B cell (primary cell): ENCODE measurements around the gene CYP2W1. TPM values are rescaled to one million over a fixed set of nuclear protein-coding genes. Genes with fewer than 3 reads are reported as not detected.

ENCODE experiments used
- ATAC-seq: fragments of 200-7000 bp; cut with Tn5 transposase; one replicate; pipeline ENCODE4 v1.10.0; 2021; ENCODE audit warnings: low read depth, mild to moderate bottlenecking, moderate number of reproducible peaks, moderate library complexity
- CTCF ChIA-PET: fragments of 350-600 bp; sonication (Branson Sonifier 250); formaldehyde crosslinking; loops from one replicate; lab custom pipeline; 2021; ENCODE audit warnings: antibody characterized with exemption, inconsistent platforms; lab: Charles Lee
- POLR2A ChIA-PET: fragments of 350-600 bp; sonication (Branson Sonifier 250); formaldehyde crosslinking; loops from one replicate; lab custom pipeline; 2021; ENCODE audit warnings: antibody characterized with exemption; lab: Charles Lee
- DNase-seq: peaks from one replicate; pipeline ENCODE4 v3.0.0; 2013
- H2AFZ ChIP-seq: 2 replicates; pipeline ENCODE4 v1.6.1; 2012; ENCODE audit warnings: mild to moderate bottlenecking, low read depth, low read length; ENCODE audit not compliant: insufficient read depth, poor library complexity, severe bottlenecking
- H3K27ac ChIP-seq, 2 donors: 1 replicate in 1 of 2; 2 replicates in 1 of 2; pipeline ENCODE4 v1.5.1; 2012 to 2013; ENCODE audit warnings: low read length in 2 of 2, mild to moderate bottlenecking in 2 of 2, moderate library complexity in 1 of 2
- H3K27me3 ChIP-seq, 4 experiments: fragments of 200-600 bp in 1 of 4; sonication (generic) in 1 of 4; replicated peaks in 1 of 4; 1 replicate in 2 of 4; 2 replicates in 2 of 4; pipeline versions ENCODE4 v1.6.1 to v1.7.0; 2013 to 2016; ENCODE audit warnings: low read length in 3 of 4, mild to moderate bottlenecking in 2 of 4, mixed read lengths in 1 of 4, moderate library complexity in 1 of 4; ENCODE audit not compliant: insufficient read depth in 4 of 4, control insufficient read depth in 3 of 4; ENCODE audit errors: control extremely low read depth in 1 of 4
- H3K36me3 ChIP-seq, 2 experiments: replicated peaks in 1 of 2; 1 replicate in 1 of 2; 2 replicates in 1 of 2; pipeline versions ENCODE4 v1.6.1 to v1.7.1; 2013; ENCODE audit warnings: low read length in 1 of 2; ENCODE audit not compliant: insufficient read depth in 2 of 2, control insufficient read depth in 1 of 2; ENCODE audit errors: control extremely low read depth in 1 of 2, extremely low read depth in 1 of 2
- H3K4me1 ChIP-seq, 2 donors: fragments of 200-600 bp in 1 of 2; sonication (generic) in 1 of 2; 1 replicate in 1 of 2; 2 replicates in 1 of 2; pipeline versions ENCODE4 v1.5.1 to v1.6.1; 2013 to 2017; ENCODE audit warnings: low read length in 2 of 2; ENCODE audit not compliant: control insufficient read depth in 2 of 2, insufficient read depth in 2 of 2
- H3K4me2 ChIP-seq: replicated peaks from 2 replicates; pipeline ENCODE3; 2012; ENCODE audit warnings: mild to moderate bottlenecking, low read depth, low read length; ENCODE audit not compliant: poor library complexity, severe bottlenecking
- H3K4me3 ChIP-seq, 5 experiments: fragments of 200-600 bp in 1 of 5; sonication (generic) in 1 of 5; 1 replicate in 3 of 5; 2 replicates in 2 of 5; pipeline versions ENCODE4 v1.5.1 to v1.7.0; 2011 to 2016; ENCODE audit warnings: low read length in 4 of 5, mild to moderate bottlenecking in 4 of 5, low read depth in 2 of 5, control low read depth in 1 of 5, moderate library complexity in 1 of 5; ENCODE audit not compliant: insufficient read depth in 1 of 5; ENCODE audit errors: control extremely low read depth in 1 of 5, extremely low read depth in 1 of 5
- H3K79me2 ChIP-seq: fragments of 200-600 bp; sonication (generic); one replicate; pipeline ENCODE4 v1.6.0; 2016; ENCODE audit warnings: low read length; ENCODE audit not compliant: control insufficient read depth, insufficient read depth
- H3K9ac ChIP-seq: fragments of 200-600 bp; sonication (generic); 2 replicates; pipeline ENCODE4 v1.6.1; 2017; ENCODE audit warnings: mild to moderate bottlenecking, low read length, moderate library complexity
- H3K9me3 ChIP-seq, 3 donors: one replicate each; pipeline versions ENCODE4 v1.6.1 to v1.7.1; 2013; ENCODE audit warnings: low read length in 2 of 3; ENCODE audit not compliant: control insufficient read depth in 2 of 3, insufficient read depth in 1 of 3; ENCODE audit errors: control extremely low read depth in 1 of 3
- H4K20me1 ChIP-seq: 2 replicates; pipeline ENCODE4 v1.6.0; 2012; ENCODE audit warnings: mild to moderate bottlenecking, low read length; ENCODE audit not compliant: insufficient read depth, control insufficient read depth, poor library complexity, severe bottlenecking
- H3K27ac Mint-ChIP-seq: one replicate; pipeline ENCODE4 v1.8.0; 2021; ENCODE audit warnings: mixed read lengths
- H3K27me3 Mint-ChIP-seq: one replicate; pipeline ENCODE4 v1.8.0; 2021; ENCODE audit warnings: mixed read lengths
- H3K4me1 Mint-ChIP-seq: one replicate; pipeline ENCODE4 v1.8.0; 2021; ENCODE audit warnings: mixed read lengths
- H3K4me3 Mint-ChIP-seq: one replicate; pipeline ENCODE4 v1.8.0; 2021; ENCODE audit warnings: mixed read lengths
- H3K9me3 Mint-ChIP-seq: one replicate; pipeline ENCODE4 v1.8.0; 2022; ENCODE audit warnings: mixed read lengths; ENCODE audit not compliant: insufficient read depth
- EZH2 ChIP-seq: IDR thresholded peaks from 2 replicates; pipeline ENCODE4 v1.6.1; 2012; ENCODE audit warnings: borderline replicate concordance, low read depth, mild to moderate bottlenecking, moderate library complexity, low read length; ENCODE audit not compliant: insufficient read depth, poor library complexity, severe bottlenecking
- WGBS: methylation state at CpG from one replicate; pipeline ENCODE4 v1.1.5; 2013; ENCODE audit warnings: missing lambda C conversion rate; ENCODE audit not compliant: insufficient coverage; 5-methylcytosine and 5-hydroxymethylcytosine counted together
- intact Hi-C: fragments of 100-400 bp; cut with micrococcal nuclease; formaldehyde crosslinking; loops from one replicate; pipeline ENCODE4 v1.10.0; 2022
- polyA plus RNA-seq: library from polyadenylated mRNA; depleted of rRNA; stranded (reverse); fragments of >200 nt; gene quantifications from 2 replicates; pipeline ENCODE4 v1.2.3, GENCODE V29; 2012
- total RNA-seq, 2 donors: library from RNA; stranded (reverse); fragments of 120-200 nt in 1 of 2; gene quantifications; 1 replicate in 1 of 2; 2 replicates in 1 of 2; pipeline versions ENCODE4 v1.2.3 to v1.2.4, GENCODE V29; 2013 to 2022
- TF ChIP-seq, protein P1 (sequence below): fragments of 200-600 bp; IDR thresholded peaks from one replicate; pipeline ENCODE4 v1.8.0; 2022; ENCODE audit warnings: antibody characterized with exemption, mild to moderate bottlenecking

Gene CYP2W1
- total and polyA plus RNA-seq, 2 donors (not counting 1 experiment from before 2014, with no cell fraction given) = not detected

DNA sequence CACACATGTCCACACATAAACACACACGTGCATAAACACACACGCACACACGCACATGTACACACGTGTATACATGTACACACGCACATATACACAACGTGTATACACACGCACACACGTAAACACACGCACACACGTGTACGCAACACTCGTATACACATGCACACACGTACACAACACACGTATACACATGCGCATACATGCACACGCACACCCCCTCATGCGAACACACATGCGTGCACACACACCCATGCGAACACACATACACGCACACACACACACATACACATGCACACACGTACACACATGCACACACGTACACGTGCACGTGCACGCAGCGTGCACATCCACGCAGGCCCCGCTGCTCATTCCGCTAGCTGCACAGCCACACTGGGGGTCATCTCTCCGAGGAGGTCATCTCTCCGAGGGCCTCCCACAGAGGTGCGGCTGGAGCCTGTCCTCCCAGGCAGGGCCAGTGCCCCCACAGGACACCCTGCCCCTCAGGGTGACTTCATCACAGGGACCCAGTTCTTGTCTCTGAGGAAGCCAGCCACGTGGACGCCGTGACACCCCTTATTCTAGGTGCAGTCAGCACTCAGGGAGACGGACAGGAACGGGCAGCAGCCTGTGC lies 25.9 kb downstream of the CYP2W1 start:
- ATAC-seq = no peak

DNA sequence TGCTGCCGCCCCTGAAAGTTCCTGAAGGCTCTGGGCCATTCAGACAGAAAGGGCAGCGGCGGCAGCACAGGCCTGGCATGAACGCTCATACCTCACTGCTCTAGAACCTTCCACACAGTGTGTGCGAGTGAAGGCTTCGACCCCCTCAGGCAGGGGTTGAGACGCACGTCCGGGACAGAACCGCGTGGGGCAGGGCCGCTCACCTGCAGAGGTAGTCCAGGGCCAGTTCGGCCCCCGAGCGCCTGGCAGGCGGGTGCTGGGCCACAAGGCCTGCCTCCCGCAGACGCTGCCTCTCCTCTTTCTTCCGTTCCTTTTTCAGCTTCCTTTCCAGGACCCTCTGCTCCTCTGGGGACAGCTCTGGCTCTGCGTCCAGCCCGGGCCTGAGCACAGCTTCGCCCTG lies 26.8 kb downstream of the CYP2W1 start:
- peaks cover 11 to 19% of the 10 kb centered on the region in 2 donors for H3K4me1 ChIP-seq
- H3K4me2 ChIP-seq = no peak overlapping the region
- no peaks in the 10 kb centered on the region for H3K27me3 Mint-ChIP-seq
- ChIA-PET POLR2A (no interaction called here), CTCF (interaction anchor here (1.1 kb wide), 1 partner anchor 56 kb away, joined by 3 read pairs; no protein-coding TSS in a partner anchor)
- no peak overlapping the region for H3K27ac ChIP-seq
- peaks cover 0 to 33% of the 10 kb centered on the region in 2 experiments for H3K36me3 ChIP-seq
- 97% methylated on average over 22 of the region's 22 CpGs for WGBS
- DNase-seq = no peak
- no peak overlapping the region for H3K27ac Mint-ChIP-seq
- intact Hi-C loops = no loop called here
- peaks cover 52% of the 10 kb centered on the region for H3K79me2 ChIP-seq
- no peak for ATAC-seq
- no peak overlapping the region for H2AFZ ChIP-seq
- H4K20me1 ChIP-seq = peaks cover 88% of the 10 kb centered on the region
- no peaks in the 10 kb centered on the region for H3K27me3 ChIP-seq
- peaks cover 45% of the 10 kb centered on the region for H3K4me1 Mint-ChIP-seq
- no peak for TF ChIP-seq EZH2
- TF ChIP-seq, protein P1, sequence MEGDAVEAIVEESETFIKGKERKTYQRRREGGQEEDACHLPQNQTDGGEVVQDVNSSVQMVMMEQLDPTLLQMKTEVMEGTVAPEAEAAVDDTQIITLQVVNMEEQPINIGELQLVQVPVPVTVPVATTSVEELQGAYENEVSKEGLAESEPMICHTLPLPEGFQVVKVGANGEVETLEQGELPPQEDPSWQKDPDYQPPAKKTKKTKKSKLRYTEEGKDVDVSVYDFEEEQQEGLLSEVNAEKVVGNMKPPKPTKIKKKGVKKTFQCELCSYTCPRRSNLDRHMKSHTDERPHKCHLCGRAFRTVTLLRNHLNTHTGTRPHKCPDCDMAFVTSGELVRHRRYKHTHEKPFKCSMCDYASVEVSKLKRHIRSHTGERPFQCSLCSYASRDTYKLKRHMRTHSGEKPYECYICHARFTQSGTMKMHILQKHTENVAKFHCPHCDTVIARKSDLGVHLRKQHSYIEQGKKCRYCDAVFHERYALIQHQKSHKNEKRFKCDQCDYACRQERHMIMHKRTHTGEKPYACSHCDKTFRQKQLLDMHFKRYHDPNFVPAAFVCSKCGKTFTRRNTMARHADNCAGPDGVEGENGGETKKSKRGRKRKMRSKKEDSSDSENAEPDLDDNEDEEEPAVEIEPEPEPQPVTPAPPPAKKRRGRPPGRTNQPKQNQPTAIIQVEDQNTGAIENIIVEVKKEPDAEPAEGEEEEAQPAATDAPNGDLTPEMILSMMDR = no peak
- no peak overlapping the region for H3K9ac ChIP-seq
- peaks cover 0 to 5% (median 0%) of the 10 kb centered on the region in 3 donors for H3K9me3 ChIP-seq
- no peak overlapping the region for H3K4me3 ChIP-seq
- no peaks in the 10 kb centered on the region for H3K9me3 Mint-ChIP-seq
- no peak overlapping the region for H3K4me3 Mint-ChIP-seq

More for the DNA sequence above, 25.9 kb downstream of the CYP2W1 start:
- ChIA-PET CTCF (interaction anchor here (1.0 to 1.5 kb wide), 2 partner anchors 16 to 57 kb away, joined by 4 to 6 read pairs; no protein-coding TSS in a partner anchor), POLR2A (no interaction called here)
- no peak for DNase-seq
- no peak for TF ChIP-seq EZH2
- TF ChIP-seq, protein P1 = no peak
- peaks cover 43% of the 10 kb centered on the region for H3K79me2 ChIP-seq
- no peak overlapping the region for H3K4me2 ChIP-seq
- H3K36me3 ChIP-seq = peaks cover 0 to 33% of the 10 kb centered on the region in 2 experiments
- Mint-ChIP-seq H3K27me3 (no peaks in the 10 kb centered on the region), H3K9me3 (no peaks in the 10 kb centered on the region), H3K4me1 (peaks cover 49% of the 10 kb centered on the region), H3K27ac (peak overlapping the region; percentile 73), H3K4me3 (peak overlapping the region; percentile 26)
- 97% methylated on average over 37 of the region's 37 CpGs for WGBS
- no peak overlapping the region for H3K4me3 ChIP-seq
- H4K20me1 ChIP-seq = peaks cover 80% of the 10 kb centered on the region
- H2AFZ ChIP-seq = no peak overlapping the region
- H3K27me3 ChIP-seq = no peaks in the 10 kb centered on the region
- H3K4me1 ChIP-seq = peaks cover 20 to 28% of the 10 kb centered on the region in 2 donors
- peaks cover 0 to 5% (median 0%) of the 10 kb centered on the region in 3 donors for H3K9me3 ChIP-seq
- intact Hi-C loops = no loop called here
- H3K9ac ChIP-seq = no peak overlapping the region
- H3K27ac ChIP-seq = no peak overlapping the region
